ENCODE results near the gene BSDC1.

DNA sequence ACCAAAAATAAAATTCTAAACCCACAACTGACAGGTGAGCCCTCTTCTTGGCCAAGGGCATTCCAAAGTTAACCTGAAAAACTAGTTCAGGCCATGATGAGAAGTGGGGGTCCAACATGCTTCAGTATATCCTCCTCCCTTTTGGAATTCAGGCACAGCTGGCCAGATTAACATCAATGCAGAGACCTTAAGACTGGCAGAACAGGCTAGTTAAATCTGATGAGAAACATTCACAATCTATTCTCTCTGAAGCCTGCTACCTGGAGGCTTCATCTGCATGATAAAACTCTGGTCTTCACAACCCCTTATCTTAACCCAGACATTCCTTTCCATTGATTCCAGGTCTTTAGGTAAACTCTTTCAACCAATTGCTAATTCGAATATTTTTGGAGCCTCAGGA lies 43.9 kb upstream of the BSDC1 start:
- TF ChIP-seq CTCF (IDR thresholded peaks at IDR 0.05) (no peak), POLR2A (IDR thresholded peaks at IDR 0.05) (no peak)
